Fibroblast of the aortic adventitia (primary cell): ENCODE measurements around the gene ZSCAN5A. TPM values are rescaled to one million over a fixed set of nuclear protein-coding genes. Genes with fewer than 3 reads are reported as not detected.
"Not testable (repeated sequence)": the region's sequence is repeated elsewhere in the genome, so short reads cannot be mapped to it uniquely, and the experiment has no call there.

Experiments used
- DNase-seq: peaks from one replicate; pipeline ENCODE4 v3.0.0-alpha.2; 2010; ENCODE audit warnings: low read depth
- H3K4me3 ChIP-seq: 2 replicates; pipeline ENCODE4 v1.5.1; 2011; ENCODE audit warnings: low read depth, mild to moderate bottlenecking, control low read depth, low read length, moderate library complexity
- total RNA-seq: library from RNA; depleted of rRNA; stranded (reverse); fragments of >200 nt; gene quantifications from 2 replicates; pipeline ENCODE4 v1.2.3, GENCODE V29; 2012; ENCODE audit warnings: low replicate concordance
- TF ChIP-seq, protein P1 (sequence below): IDR thresholded peaks from 2 replicates; pipeline ENCODE4 v1.5.1; 2011; ENCODE audit warnings: mild to moderate bottlenecking, low read length, control low read depth, inconsistent platforms; ENCODE audit not compliant: insufficient read depth

The ZSCAN5A gene
- total RNA-seq, 1 donor = 6.1 TPM

DNA sequence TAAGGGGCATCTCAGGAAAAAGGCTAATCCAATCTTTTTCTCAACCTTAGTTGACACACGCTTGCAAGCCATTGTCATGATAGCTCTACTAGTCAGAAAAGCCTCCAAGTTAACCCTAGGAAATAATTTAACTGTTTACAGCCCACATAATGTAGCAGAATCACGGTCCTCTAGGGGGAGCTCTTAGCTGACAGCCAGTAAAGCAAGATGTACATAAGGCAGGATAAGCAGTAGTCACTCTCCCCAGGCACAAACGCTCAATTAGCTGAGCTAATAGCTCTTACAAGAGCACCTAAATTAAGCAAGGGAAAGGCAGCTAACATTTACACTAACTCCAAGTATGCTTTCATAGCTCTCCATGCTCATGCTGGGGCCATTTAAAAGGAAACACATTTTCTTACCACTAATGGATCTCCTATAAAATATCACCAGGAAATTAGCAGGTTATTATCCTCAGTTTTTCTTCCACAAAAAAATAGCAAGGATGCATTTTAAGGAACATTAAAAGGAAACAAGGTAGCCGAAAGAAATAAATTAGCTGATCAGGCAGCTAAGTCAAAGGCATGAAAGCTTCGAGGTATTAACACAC is 33.7 kb upstream of the ZSCAN5A start:
- TF ChIP-seq, protein P1, sequence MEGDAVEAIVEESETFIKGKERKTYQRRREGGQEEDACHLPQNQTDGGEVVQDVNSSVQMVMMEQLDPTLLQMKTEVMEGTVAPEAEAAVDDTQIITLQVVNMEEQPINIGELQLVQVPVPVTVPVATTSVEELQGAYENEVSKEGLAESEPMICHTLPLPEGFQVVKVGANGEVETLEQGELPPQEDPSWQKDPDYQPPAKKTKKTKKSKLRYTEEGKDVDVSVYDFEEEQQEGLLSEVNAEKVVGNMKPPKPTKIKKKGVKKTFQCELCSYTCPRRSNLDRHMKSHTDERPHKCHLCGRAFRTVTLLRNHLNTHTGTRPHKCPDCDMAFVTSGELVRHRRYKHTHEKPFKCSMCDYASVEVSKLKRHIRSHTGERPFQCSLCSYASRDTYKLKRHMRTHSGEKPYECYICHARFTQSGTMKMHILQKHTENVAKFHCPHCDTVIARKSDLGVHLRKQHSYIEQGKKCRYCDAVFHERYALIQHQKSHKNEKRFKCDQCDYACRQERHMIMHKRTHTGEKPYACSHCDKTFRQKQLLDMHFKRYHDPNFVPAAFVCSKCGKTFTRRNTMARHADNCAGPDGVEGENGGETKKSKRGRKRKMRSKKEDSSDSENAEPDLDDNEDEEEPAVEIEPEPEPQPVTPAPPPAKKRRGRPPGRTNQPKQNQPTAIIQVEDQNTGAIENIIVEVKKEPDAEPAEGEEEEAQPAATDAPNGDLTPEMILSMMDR = peak; percentile 23
- H3K4me3 ChIP-seq = no peak overlapping the region
- no peak for DNase-seq

DNA sequence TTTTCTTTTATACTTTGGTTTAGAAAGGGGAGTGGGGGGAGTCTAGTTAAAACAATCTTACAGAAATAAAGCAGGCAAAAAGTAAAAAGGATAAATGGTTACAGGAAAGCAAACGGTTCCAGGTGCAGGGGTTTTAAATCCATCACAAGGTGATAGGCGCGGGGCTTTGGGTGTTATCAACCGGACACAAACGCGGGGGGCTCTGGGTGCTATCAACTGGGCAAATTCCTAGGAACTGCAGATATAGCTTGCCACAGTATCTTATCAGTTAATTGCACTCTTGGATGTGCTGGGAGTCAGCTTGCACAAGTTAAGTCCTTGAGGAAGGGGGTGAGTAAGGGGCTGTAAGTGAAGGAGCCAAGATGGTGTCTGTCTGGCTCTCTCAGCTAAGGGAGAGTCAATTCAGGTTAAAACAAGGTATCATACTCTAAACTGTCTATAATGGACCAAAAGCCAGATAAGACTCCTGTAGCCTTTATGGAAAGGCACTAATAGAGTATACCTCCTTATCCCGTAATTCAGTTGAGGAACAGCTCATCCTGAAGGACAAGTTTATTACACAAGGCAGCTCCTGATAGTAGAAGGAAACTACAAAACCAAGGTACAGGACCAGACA is 32.6 kb upstream of the ZSCAN5A start:
- no peak overlapping the region for H3K4me3 ChIP-seq
- no peak for DNase-seq
- TF ChIP-seq, protein P1 = no peak

DNA sequence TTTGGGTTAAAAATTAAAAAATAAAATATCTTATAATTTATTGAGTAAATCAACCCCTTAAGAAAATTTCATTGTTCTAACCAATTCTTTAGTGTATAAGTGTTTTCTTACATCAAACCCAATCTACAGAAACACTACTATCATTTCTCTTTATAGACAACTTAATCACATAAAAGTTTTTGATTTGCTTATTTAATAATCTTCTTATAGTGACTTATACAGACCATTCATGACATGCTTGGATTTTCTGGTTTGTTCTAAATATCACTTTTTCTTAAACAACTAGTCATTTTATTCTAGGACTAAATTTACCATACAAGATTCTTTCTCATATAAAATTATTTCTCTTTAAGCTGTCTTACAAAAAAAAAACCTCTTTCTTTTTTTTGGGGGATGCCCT is 27.3 kb upstream of the ZSCAN5A start:
- TF ChIP-seq, protein P1 = no peak
- DNase-seq = no peak
- no peak overlapping the region for H3K4me3 ChIP-seq

DNA sequence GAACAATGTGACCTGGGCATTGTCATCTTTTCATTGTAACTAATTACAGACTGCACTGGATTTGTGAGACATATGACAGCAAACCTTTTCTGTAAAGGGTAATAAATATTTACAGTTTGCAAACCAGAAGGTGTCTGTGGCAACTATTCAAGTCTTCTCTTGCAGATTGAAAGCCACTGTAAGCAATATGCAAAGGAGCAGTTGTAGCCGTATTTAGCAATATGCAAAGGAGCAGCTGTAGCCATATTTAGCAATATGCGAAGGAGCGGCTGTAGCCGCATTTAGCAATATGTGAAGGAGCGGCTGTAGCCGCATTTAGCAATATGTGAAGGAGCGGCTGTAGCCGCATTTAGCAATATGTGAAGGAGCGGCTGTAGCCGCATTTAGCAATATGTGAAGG is 24.4 kb upstream of the ZSCAN5A start:
- DNase-seq = not testable (repeated sequence)

DNA sequence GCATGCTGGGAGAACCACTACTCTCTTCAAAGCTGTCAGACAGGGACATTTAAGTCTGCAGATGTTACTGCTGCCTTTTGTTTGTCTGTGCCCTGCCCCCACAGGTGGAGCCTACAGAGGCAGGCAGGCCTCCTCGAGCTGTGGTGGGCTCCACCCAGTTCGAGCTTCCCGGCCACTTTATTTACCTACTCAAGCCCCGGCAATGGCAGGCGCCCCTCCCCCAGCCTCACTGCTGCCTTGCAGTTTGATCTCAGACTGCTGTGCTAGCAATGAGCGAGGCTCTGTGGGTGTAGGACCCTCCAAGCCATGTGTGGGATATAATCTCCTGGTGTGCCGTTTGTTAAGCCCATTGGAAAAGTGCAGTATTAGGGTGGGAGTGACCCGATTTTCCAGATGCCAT is 22.4 kb upstream of the ZSCAN5A start:
- not testable (repeated sequence) for H3K4me3 ChIP-seq, DNase-seq

More for the DNA sequence above, 24.4 kb upstream of the ZSCAN5A start:
- H3K4me3 ChIP-seq = not testable (repeated sequence)

DNA sequence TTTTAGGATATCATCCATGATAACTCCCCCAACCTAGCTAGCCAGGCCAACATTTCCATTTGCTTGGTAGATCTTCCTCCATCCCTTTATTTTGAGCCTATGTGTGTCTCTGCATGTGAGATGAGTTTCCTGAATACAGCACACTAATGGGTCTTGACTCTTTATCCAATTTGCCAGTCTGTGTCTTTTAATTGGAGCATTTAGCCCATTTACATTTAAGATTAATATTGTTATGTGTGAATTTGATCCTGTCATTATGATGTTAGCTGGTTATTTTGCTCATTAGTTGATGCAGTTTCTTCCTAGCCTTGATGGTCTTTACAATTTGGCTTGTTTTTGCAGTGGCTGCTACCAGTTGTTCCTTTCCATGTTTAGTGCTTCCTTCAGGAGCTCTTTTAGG is 20.7 kb upstream of the ZSCAN5A start:
- not testable (repeated sequence) for DNase-seq, H3K4me3 ChIP-seq

DNA sequence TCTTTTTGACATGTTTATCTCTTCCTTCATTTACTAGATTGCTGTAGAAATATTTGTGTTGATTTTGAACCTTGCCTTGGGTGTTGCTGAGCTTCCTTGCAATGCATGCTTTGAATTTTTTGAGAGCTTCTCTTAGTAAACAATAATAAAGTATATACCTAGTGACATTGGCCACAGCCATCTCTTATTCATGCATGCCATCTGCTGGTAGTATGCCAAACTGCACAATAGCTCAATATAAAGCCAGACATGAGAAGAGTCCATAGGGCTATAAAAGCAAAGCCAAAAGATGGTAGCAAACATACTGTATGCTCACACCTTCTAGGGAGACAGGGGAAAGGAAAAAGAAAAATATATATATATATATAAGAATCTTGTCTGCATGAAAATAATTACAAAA is 18.9 kb upstream of the ZSCAN5A start:
- DNase-seq = peak; percentile 66
- TF ChIP-seq, protein P1 = peak; percentile 71
- H3K4me3 ChIP-seq = no peak overlapping the region

DNA sequence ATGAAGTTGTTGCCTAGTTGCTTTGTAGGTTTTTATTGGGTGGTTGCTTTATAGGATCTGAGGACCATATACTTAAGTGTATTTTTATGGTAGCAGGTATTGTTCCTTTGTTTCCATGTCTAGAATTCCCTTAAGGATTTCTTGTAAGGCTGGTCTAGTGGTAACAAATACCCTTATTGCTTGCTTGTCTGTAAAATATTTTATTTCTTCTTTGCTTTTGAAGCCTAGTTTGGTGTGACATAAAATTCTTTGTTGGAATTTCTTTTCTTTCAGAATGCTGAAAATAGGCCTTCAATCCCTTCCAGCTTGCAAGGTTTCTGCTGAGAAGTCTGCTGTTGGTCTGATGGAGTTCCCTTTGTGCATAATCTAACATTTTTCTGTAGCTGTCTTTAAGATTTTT is 18.1 kb upstream of the ZSCAN5A start:
- TF ChIP-seq, protein P1 = no peak
- H3K4me3 ChIP-seq = no peak overlapping the region
- no peak for DNase-seq
